NCI-H187 (cell line): ENCODE measurements around the gene ATAD3B.
A peak's percentile ranks its signal among the peaks of the same experiment; 100 is the strongest.
"Not testable (repeated sequence)": the region's sequence is repeated elsewhere in the genome, so short reads cannot be mapped to it uniquely, and the experiment has no call there.

Experiments used
- DNase-seq, 2 experiments: peaks; one replicate each; lab custom pipeline; 2025; lab: John Stamatoyannopoulos, UW

The ATAD3B gene

DNA sequence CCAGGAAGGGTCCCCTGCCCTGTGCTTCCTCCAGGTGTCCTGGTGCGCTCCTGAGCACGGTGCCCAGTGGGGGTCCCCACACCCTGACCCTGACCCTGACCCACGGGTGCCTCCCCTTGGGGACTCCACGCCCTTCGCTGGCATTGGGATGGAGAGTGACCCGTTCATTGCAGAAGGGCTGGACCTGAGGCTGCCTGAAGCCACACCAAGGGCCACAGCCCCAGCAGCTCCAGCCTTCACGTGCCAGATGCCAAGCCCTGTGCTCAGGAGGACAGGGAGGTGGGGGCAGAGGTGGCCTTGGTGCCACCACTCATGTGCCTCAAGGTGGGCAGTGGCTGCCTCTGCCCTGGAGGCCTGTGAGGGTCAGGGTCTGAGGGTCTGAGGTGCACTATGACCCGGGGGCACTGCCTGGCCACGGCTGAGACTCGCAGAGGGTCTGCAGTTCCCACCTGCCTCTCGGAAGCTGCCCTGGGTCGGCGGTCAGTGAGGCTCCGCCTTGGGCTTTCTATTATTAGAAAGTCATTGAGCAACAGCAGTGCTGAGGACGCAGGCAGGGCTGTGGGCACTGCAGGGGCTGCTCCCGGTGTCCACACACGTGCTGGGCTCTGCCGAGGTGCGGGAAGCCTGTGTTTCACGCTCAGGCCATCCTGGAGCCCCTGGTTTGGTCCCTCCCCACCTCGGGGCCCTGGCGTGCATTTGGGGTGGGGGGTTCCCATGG lies 61.8 kb downstream of the ATAD3B start:
- not testable (repeated sequence) for DNase-seq

DNA sequence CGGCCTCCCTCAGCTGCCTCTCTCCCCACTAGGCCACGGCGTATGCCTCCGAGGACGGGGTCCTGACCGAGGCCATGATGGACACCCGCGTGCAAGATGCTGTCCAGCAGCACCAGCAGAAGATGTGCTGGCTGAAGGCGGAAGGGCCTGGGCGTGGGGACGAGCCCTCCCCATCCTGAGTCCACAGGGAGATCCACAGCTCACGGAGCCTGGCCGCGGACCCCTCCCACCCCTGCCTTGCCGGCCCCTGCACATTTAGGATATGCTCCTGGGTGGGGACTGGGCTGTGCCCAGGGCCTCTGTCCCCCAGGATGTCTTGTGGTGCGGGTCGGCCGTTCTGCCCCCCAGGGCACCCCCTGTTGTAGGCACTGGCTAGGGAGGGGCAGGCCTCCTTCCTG lies 62.3 kb downstream of the ATAD3B start:
- not testable (repeated sequence) for DNase-seq

- no peak for DNase-seq
Measured at GRCh38 chr1:1534401-1535154, 63.0 kb downstream of the ATAD3B start.

- DNase-seq, result no peak
Measured at GRCh38 chr1:1535201-1536018, 63.8 kb downstream of the ATAD3B start.

GRCh38 chr1:1536019-1536937 lies 64.7 kb downstream of the ATAD3B start:
- DNase-seq, result no peak

- DNase-seq, result no peak
Measured at GRCh38 chr1:1536938-1537546, 65.5 kb downstream of the ATAD3B start.

DNA sequence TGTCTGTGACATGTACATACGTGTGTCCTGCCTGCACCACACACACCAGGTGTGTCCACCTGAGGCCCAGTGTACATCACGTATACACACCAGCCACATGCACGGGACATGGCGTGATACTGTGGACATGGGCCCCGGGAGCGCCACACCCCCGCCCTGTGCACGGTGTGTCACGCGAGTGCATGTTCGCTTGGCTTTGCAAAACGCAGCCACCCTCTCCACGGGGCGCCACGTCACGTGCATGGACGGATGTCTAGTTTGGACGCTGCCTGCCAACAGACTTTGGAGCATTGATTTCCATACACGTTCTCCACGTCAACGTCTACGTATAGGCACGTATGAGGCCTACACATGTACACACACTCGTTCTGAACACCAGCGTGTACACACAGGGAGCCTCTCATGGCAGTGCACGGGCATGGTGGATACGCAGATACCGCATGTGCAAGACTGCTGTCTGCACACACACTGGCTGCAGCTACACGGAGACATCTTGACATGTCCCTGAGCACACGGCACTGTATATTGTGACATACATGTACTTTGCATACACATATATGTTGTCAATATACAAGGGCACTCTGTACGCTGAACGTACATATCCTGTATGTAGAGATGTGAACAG lies 66.2 kb downstream of the ATAD3B start:
- no peak for DNase-seq

DNA sequence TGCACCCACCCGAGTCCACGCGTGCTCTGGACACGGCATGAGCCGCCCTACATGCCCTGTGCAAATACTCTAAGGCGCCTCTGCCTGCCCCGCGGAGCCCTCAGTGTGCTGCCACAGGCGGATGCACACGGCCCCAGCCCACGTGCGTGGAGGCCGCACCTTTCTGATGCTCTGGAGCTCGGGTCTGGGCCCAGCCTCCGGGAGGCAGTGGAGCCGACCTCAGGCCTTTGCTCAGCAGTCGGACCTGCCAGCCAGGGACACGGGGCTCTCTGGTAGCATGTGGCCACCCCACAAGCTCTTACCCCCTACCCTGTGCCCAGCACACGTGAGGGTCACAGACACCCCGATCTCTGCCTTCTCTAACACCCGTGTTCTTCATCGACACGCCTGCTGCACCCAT lies 66.8 kb downstream of the ATAD3B start:
- no peak for DNase-seq

- DNase-seq, result no peak
Measured at GRCh38 chr1:1538989-1539309, 67.4 kb downstream of the ATAD3B start.

GRCh38 chr1:1539310-1540089 lies 67.9 kb downstream of the ATAD3B start:
- DNase-seq, result no peak

DNA sequence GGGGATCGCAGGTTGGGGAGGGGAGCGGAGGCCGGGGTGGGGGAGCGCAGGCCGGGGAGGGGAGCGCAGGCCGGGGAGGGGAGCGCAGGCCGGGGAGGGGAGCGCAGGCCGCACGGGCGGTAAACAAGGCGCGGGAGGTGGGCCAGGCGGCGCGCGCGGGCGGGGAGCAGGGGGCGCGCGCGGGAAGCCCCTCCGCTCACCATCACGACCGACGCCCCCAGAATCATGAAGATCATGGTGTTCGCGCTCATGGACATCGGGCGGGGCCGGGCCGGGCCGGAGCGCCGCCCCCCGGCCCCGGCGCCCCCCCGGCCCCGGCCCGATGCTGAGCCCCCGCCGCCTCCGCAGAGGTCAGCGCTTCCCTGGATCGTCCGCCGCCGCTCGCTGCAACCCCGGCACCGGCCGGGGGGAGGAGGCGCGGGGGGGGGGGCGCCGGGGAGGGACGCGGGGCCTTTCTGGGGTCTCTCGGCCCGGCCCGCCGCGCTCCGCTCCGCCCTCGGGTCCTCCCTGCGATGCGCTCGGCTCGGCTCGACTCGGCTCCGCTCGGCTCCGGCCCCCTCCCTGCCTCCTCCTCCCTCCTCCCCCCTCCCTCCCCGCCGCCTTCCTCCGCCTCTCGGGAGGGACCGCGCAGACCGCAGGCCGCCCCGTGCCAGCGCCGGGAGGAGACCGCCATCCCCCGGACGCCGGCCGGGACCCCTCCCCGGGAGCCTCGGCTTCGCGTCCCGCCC lies 68.7 kb downstream of the ATAD3B start, which contains the start of gene TMEM240:
Gene TMEM240, minus strand, starts transcription at position 535 of the 728 bp plus-strand sequence. Its CDS starts 278 bp downstream, at position 257.
- DNase-seq, result peak in 1 of 2 experiments; percentile 21

GRCh38 chr1:1540818-1541628 lies 69.5 kb downstream of the ATAD3B start:
- no peak for DNase-seq

DNA sequence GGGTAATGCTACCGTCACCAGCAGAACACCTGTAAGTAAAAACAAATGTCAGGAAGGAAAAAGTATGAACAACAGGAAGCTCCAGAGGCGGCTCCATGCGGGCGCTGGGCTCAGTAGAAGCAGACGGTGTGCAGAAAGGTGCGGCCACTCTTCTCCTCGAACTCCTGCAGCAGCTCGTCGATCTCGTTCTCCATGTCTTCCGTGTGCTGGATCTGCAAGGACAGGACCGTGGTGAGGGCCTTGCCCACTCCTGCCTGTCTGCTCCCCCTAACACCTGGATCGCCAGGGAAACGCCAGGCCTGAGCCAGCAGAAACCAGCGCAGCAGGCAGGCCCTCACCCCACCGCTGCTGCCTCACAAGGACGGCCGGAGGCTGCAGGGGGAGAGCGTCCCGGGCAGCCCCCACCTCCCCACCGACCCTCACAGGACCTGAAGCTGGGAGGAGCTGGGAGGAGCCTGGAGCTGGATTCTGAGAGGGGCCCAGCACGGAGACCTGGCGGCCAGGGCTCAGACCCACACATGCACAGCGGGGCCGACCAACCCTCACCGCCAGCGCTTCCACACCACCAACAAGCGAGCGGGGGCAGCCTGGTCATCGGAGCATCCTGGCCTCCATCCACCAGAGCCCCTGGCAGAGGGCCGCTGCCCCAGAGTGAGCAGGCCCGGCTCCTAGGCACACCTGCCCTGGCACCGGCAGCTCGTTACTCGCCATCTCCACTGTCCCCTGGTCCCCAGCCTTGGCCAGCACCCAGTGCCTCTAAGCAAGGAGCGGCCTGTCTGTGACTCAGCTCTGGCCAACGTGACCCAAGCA lies 70.6 kb downstream of the ATAD3B start:
- DNase-seq, result no peak

DNA sequence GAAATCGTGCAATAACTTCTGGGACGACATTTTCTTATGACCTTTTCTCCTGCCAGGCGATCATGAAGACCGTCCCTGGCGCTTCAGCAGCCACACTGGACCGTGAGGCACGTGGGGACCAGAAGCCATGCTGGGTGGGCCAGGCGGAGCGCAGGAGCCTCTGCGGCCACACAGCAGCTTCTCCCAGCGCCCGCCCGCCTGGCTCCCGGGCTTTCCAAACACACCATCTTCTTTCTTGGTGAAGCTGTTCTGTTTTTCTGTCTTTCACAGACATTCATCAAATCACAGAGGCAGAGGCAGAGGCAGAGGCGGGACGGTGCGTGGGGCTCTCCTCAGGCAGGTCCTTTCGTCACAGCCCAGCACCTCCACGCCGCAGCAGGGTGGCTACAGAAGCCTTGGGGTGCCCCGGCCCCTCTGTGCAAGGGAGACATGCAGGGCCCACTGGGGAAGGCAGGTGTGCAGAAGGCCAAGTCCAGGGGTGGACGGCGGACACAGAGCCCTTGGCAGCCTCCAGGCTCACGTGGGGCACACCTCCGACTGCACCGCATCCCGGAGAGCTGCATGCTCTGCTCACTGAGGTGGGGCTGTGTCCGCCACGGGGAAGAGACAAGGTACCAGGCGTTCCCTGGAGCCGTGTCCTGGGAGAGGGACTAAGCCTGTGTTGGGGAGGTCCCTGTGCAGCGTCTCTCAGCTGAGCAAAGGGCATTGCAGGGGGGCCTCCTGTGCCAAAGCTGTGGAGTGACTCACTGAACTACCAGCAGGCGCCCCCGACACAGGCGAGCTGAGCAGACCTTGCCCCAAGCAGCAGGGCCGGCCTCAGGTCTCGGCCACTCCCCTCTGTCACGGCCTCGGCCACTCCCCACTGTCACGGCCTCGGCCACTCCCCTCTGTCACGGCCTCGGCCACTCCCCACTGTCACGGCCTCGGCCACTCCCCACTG lies 71.5 kb downstream of the ATAD3B start:
- no peak for DNase-seq

- no peak for DNase-seq
Measured at GRCh38 chr1:1543706-1544099, 72.1 kb downstream of the ATAD3B start.

DNA sequence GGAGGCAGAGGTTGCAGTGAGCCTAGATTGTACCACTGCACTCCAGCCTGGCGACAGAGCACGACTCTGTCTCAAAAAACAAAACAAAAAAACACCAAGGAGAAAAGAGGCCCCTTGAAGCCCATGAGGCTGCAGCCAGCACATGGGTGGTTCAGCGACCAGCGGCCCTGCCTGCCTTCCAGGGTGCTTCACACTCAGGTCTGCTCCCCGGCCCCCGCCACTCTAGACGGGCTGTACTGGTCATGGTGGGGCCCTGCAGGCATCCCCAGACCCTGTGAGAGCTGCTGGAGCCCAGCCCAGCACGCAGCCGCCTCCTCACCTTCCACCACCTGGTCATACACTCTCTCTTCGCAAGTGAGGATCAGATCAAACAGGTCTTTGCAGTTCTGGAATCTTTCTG lies 73.0 kb downstream of the ATAD3B start:
- DNase-seq, result no peak
